22Rv1 (cell line): Measurements from ENCODE around the gene DGKK.

Experiments
- H3K27ac ChIP-seq: fragments of 450-650 bp; 2 replicates; pipeline ENCODE4 v1.5.1; 2017
- CTCF ChIP-seq: fragments of 450-650 bp; IDR thresholded peaks from 2 replicates; pipeline ENCODE4 v1.5.1; 2017; ENCODE audit warnings: mild to moderate bottlenecking
- ZFX ChIP-seq: fragments of 450-650 bp; IDR thresholded peaks from 2 replicates; pipeline ENCODE4 v1.6.1; 2017; ENCODE audit warnings: antibody characterized with exemption, borderline replicate concordance

DGKK gene

GRCh38 chrX:50475208-50475607, 4.6 kb upstream of the DGKK start:
- TF ChIP-seq CTCF: no peak
- no peak overlapping the region for H3K27ac ChIP-seq

DNA sequence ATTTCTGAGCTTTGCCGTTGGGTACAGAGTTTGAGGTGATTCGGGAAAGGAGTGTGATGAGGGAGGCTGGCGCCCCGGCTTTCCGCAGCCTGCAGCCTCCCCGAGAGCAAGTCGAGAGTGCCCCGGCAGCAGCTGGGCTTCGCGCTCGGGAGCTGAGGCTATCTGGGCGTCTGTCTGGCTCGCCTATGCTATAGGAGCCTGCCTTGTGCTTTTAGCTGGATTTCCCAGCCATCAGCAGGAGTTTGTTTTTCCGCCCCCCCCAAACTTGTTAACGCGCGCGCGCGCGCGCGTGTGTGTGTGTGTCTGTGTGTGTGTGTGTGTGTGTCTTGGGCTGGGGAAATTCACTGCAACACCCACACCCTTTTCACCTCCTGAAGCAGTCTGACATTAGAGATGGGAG, 765 bp upstream of the DGKK start:
- no peak for TF ChIP-seq ZFX
- TF ChIP-seq CTCF: no peak
- H3K27ac ChIP-seq: no peak overlapping the region

GRCh38 chrX:50469206-50469605, 1.4 kb downstream of the DGKK start:
- TF ChIP-seq ZFX: no peak
- no peak overlapping the region for H3K27ac ChIP-seq

GRCh38 chrX:50459615-50460014, 11.0 kb downstream of the DGKK start:
- no peak overlapping the region for H3K27ac ChIP-seq
- TF ChIP-seq ZFX (no peak), CTCF (no peak)

DNA sequence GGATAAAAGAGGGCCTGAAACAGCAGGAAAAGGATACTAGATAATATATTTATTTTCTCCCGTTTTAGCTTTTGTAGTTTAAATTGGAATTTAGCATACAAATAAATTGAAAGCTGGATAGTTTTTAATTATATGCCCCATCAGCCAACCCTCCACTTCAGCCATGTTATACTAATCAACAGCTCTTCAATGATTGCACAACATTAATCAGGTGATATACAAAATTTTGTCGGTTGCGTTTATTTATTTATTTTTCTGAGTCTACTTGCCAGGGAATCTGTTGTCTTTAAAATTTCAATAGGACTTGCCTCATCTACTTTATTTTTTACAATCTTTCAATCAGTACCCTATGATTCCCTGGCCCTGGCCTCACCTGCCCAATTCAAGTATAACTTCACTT, 12.1 kb downstream of the DGKK start:
- no peak overlapping the region for H3K27ac ChIP-seq
- TF ChIP-seq CTCF (no peak), ZFX (no peak)

GRCh38 chrX:50456712-50457484, 13.7 kb downstream of the DGKK start:
- H3K27ac ChIP-seq: no peak overlapping the region
- no peak for TF ChIP-seq ZFX
- no peak for TF ChIP-seq CTCF

DNA sequence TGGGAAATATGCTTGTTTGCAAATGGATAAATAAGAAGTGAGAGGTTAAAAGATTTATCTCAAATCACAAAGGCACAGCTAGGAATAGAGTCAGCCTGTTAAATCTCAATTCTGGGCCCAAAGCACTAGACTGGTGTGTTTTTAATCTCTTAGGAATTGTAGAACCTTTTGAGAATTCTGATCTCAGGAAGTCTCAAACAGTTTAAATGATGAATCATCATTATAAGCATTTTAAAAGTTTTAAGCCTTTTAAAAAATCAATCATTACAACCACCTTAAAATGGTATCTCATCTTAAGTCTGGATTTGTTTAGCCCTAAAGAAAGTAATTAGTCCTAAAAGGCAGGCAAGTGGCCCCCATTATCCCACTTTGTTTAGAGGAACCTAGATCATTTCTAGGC, 17.8 kb downstream of the DGKK start:
- H3K27ac ChIP-seq: no peak overlapping the region
- no peak for TF ChIP-seq ZFX
- no peak for TF ChIP-seq CTCF

GRCh38 chrX:50450324-50450723, 20.3 kb downstream of the DGKK start:
- H3K27ac ChIP-seq: no peak overlapping the region
- TF ChIP-seq CTCF (no peak), ZFX (no peak)
